ENCODE data around the gene TMEM248.
"Not testable (repeated sequence)": the region's sequence is repeated elsewhere in the genome, so short reads cannot be mapped to it uniquely, and the experiment has no call there.

TMEM248 gene

GRCh38 chr7:66910789-66911188, 10.2 kb upstream of the TMEM248 start:
- DNase-seq (ENCODE audit: low read depth) = no peak

DNA sequence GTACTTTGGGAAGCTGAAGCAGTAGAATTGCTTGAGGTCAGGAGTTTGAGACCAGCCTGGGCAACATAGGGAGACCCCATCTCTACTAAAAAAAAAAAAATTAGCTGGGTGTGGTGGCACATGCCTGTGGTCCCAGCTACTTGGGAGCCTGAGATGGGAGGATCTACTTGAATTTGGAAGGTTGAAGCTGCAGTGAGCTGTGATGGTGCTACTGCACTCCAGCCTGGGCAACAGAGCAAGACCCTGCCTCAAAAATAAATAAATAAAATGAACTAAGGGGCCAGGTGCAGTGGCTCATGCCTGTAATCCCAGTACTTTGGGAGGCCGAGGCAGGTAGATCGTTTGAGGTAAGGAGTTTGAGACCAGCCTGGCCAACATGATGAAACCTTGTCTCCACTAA, 9.8 kb upstream of the TMEM248 start:
- not testable (repeated sequence) for DNase-seq (ENCODE audit: low read depth)

DNA sequence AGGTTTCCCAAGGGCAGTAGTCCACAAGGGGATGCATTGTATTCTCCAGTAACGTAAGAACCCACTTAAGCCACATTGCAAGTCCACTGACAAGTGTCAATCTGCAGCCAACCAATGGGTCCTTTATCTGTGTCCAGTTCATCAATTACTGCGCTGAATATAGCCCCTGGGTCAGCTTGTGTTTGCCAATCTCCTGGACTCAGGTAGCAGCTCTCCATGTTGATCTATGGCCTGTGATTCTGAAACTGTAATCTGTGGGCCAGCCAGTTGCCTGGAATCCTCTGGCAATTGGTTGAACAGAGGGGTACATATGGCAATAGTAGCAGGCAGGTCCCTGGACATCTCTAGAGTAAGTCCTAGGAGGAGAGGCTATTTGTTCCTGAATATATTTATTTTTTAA, 8.8 kb upstream of the TMEM248 start:
- no peak for DNase-seq (ENCODE audit: low read depth)

GRCh38 chr7:66913118-66914037, 7.6 kb upstream of the TMEM248 start:
- DNase-seq (ENCODE audit: low read depth) = no peak

DNA sequence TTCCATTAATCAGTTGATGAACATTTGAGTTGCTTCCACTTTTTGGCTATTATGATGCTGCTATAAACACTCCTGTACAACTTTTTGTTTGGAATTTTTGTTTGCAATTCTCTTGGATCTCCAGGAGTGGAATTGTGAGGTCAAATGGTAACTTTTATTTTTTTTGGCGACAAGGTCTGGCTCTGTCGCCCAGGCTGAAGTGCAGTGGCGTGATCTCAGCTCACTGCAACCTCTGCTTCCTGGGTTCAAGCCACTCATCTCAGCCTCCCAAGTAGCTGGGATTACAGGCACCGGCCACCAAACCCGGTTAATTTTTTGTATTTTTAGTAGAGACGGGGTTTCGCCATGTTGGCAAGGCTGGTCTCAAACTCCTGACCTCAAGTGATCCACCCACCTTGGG, 3.1 kb upstream of the TMEM248 start:
- DNase-seq (ENCODE audit: low read depth) = not testable (repeated sequence)

- no peak for DNase-seq (ENCODE audit: low read depth)
Measured at GRCh38 chr7:66919304-66919703, 1.7 kb upstream of the TMEM248 start.

- no peak for DNase-seq (ENCODE audit: low read depth)
Measured at GRCh38 chr7:66919704-66920103, 1.3 kb upstream of the TMEM248 start.

- no peak for DNase-seq (ENCODE audit: low read depth)
Measured at GRCh38 chr7:66920256-66920655, 769 bp upstream of the TMEM248 start.

GRCh38 chr7:66921396-66921917, 432 bp downstream of the TMEM248 start:
- no peak for DNase-seq (ENCODE audit: low read depth)

- no peak for DNase-seq (ENCODE audit: low read depth)
Measured at GRCh38 chr7:66921918-66922486, 977 bp downstream of the TMEM248 start.

DNA sequence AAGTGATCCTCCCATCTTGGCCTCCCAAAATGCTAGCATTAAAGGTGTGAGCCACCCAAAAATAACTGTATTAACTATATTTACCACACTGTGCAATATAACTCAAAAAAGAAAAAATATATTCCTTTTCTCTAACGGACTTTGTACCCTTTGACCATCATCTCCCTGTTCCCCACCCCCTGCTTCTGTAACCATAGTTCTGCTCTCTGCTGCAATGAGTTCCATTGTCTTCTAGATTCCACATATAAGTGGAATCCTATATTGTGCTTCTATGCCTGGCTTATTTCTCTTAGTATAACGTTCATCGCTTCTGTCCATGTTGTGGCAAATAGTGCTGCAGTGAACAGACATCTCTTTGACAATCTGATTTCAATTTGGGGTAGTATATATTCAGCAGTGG, 4.2 kb downstream of the TMEM248 start:
- no peak for DNase-seq (ENCODE audit: low read depth)

DNA sequence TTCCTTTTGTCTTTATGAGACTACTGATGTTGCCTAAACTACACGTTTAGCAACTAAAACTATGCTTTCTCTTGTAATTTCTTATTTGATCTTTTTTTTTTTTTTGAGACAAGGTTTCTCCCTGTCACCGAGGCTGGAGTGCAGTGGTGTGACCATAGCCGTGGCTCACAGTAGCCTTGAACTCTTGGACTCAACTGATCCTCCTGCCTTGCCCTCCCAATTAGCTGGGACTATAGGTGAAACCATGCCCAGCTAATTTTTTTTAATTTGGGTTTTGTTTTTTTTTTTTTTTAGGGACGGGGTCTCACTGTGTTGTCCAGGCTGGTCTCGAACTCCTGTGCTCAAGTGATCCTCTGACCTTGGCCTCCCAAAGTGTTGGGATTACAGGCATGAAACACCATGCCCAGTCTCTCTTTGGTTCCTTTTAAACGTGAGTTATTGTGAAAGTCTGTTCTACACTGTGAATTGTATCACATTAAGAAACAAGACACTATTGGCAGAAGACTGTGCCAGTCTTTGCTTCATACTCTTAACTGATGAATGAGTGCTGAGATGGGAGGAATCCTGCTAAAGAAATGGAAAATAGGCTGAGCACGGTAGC, 6.4 kb downstream of the TMEM248 start:
- no peak for DNase-seq (ENCODE audit: low read depth)

GRCh38 chr7:66928388-66928787, 7.4 kb downstream of the TMEM248 start:
- no peak for DNase-seq (ENCODE audit: low read depth)

DNA sequence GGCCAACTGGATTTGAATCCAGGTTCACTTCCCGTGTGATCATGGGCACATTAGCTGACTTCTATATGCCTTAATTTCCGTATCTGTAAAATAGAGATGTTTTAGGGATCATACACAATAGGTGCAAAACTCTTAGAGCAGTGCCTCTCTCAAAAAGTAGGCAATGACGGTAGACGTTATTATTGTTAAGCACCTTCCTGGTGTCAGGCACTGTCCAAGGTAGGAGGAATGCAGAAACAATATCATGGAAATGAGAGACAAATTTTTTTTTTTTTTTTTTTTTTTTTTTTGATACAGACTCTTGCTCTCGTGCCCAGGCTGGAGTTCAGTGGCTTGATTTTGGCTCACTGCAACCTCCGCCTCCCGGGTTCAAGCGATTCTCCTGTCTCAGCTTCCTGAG, 8.1 kb downstream of the TMEM248 start:
- DNase-seq (ENCODE audit: low read depth) = no peak

GRCh38 chr7:66929935-66930334, 8.9 kb downstream of the TMEM248 start:
- DNase-seq (ENCODE audit: low read depth) = no peak

DNA sequence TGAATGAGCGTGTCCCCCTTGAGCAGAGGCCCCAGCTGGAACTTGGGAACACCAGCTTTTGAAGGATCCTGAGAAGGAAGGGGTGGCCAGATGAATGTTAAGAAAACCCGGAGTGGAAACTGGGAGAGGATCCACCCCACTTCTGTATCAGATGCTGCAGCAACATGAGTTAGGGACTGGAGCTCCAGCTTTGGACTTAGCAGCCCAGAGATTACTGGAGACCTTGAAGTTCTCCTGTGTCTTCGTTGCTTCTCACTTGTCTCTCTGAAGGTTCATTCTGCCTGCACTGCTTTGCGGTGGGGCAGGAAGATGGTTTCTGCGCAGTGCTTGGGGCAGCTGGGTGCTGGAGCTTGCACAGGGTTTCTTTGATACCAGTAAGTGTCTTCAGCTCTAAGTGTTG, 9.3 kb downstream of the TMEM248 start:
- no peak for DNase-seq (ENCODE audit: low read depth)

DNA sequence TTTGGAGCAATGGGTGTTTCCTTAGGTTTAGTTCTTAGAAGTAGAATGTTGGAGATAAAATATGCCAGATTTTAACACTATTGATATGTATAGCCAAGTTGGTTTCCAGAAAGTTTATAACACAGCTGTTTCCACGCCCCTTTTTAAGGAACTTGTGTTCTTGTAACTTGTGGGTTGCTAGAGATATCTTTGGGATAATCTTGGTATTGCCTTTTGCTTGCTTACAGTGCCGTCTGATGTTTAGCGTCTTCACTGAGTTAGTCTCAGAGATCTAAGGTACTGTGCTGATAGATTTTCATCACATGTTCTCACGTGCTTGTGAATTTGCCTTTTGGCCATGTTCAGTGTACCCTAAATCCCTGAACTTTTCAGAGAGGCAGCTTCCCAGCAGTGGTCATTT, 12.4 kb downstream of the TMEM248 start:
- DNase-seq (ENCODE audit: low read depth) = no peak

DNA sequence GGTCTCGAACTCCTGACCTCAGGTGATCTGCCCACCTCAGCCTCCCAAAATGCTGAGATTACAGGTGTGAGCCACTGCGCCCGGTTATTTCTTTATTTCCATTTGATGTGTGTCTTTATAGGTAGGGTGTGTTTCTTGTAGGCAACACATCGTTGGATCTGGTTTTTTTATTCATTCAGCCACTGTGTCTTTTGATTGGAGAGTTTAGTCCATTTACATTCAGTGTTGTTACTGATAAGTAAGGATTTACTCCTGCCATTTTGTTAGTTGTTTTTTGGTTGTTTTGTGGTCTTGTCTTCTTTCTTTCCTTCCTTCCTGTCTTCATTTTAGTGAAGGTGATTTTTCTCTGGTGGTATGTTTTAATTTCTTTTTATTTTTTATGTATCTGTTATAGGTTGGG, 16.9 kb downstream of the TMEM248 start:
- no peak for DNase-seq (ENCODE audit: low read depth)

- no peak for DNase-seq (ENCODE audit: low read depth)
Measured at GRCh38 chr7:66939325-66939724, 18.3 kb downstream of the TMEM248 start.

DNA sequence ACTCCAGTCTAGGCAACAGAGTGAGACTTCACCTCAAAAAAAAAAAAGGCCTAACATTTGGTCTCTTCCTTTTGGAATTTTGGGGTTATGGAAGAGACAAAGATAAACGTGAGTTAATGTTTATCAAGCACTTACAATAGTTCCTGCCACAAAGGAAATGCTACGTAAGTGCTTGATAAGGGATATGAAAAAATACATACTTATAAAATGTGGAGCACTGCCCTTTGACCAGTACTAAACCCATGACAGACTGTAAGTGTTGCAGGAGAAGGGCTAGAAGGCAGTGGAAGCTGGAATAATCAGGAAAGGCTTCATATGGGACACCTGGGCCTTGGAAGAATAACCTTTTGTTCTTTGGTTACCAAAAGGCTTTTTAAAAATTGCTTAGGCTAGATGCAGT, 25.5 kb downstream of the TMEM248 start:
- no peak for DNase-seq (ENCODE audit: low read depth)

GRCh38 chr7:66948480-66949109, 27.6 kb downstream of the TMEM248 start:
- DNase-seq (ENCODE audit: low read depth) = no peak

GRCh38 chr7:66950311-66950710, 29.3 kb downstream of the TMEM248 start:
- DNase-seq (ENCODE audit: low read depth) = no peak

- no peak for DNase-seq (ENCODE audit: low read depth)
Measured at GRCh38 chr7:66950763-66951162, 29.7 kb downstream of the TMEM248 start.

All from stimulated activated CD8-positive, alpha-beta memory T cell treated with anti-CD3 and anti-CD28 coated beads, Interleukin-12 subunit alpha, Interleukin-12 subunit beta, amount 100 ng/mL, for 1 hour (primary cell).